ENCODE data around the gene CUX1.
"Not testable (repeated sequence)": the region's sequence is repeated elsewhere in the genome, so short reads cannot be mapped to it uniquely, and the experiment has no call there.

CUX1 gene

DNA sequence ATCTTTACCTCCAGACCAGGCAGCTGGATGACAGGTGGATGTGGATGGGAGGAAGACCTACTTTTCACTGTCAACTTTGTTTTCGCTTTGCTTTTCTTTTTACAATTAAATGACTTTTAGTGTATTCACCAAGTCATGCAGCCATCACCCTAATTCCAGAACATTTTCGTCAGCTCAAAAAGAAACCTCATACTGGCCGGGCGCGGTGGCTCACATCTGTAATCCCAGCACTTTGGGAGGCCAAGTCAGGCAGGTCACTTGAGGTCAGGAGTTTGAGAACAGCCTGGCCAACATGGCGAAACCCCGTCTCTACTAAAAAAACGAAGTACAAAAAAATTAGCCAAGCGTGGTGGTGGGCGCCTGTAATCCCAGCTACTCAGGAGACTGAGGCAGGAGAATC lies 234.3 kb downstream of the CUX1 start:
- not testable (repeated sequence) for H3K27ac Mint-ChIP-seq; H3K4me1 Mint-ChIP-seq (ENCODE audit: low read depth); H3K4me3 Mint-ChIP-seq; H3K27me3 Mint-ChIP-seq
- H3K9me3 Mint-ChIP-seq (ENCODE audit: low read depth) = peaks cover 14% of the 10 kb centered on the region
- H3K36me3 Mint-ChIP-seq = peaks cover 28% of the 10 kb centered on the region

DNA sequence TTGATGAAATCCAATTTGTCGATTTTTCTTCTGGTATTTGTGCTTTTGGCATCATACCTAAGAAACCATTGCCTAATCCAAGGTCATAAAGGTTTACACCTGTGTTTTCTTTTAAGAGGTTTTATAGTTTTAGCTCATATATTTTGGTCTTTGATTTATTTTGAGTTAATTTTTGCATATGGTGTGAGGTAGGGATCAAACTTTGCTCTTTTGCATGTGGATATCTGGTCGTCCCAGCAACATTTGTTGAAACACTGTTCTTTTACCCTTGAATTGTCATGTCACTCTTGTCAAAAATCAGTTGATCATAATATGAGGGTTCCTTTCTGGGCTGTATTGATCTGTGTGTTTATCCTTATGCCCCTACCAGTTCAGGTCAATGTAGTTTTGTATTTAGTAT lies 236.7 kb downstream of the CUX1 start:
- Mint-ChIP-seq H3K9me3 (ENCODE audit: low read depth) (peaks cover 14% of the 10 kb centered on the region), H3K36me3 (peaks cover 21% of the 10 kb centered on the region), H3K4me1 (ENCODE audit: low read depth) (peaks cover 4% of the 10 kb centered on the region), H3K4me3 (no peak overlapping the region), H3K27ac (no peak overlapping the region), H3K27me3 (no peaks in the 10 kb centered on the region)

- peaks cover 17% of the 10 kb centered on the region for H3K36me3 Mint-ChIP-seq
- H3K27me3 Mint-ChIP-seq = no peaks in the 10 kb centered on the region
Measured at GRCh38 chr7:102055181-102055976, 238.0 kb downstream of the CUX1 start.

GRCh38 chr7:102059524-102059923 lies 242.1 kb downstream of the CUX1 start:
- H3K27me3 Mint-ChIP-seq = no peaks in the 10 kb centered on the region
- peaks cover 8% of the 10 kb centered on the region for H3K9me3 Mint-ChIP-seq (ENCODE audit: low read depth)
- no peak overlapping the region for H3K27ac Mint-ChIP-seq
- no peak overlapping the region for H3K4me3 Mint-ChIP-seq
- H3K4me1 Mint-ChIP-seq (ENCODE audit: low read depth) = peaks cover 6% of the 10 kb centered on the region
- H3K36me3 Mint-ChIP-seq = peaks cover 9% of the 10 kb centered on the region

More at GRCh38 chr7:102055181-102055976, 238.0 kb downstream of the CUX1 start:
- Mint-ChIP-seq H3K9me3 (ENCODE audit: low read depth) (peaks cover 14% of the 10 kb centered on the region), H3K4me1 (ENCODE audit: low read depth) (peaks cover 4% of the 10 kb centered on the region), H3K27ac (no peak overlapping the region), H3K4me3 (no peak overlapping the region)

DNA sequence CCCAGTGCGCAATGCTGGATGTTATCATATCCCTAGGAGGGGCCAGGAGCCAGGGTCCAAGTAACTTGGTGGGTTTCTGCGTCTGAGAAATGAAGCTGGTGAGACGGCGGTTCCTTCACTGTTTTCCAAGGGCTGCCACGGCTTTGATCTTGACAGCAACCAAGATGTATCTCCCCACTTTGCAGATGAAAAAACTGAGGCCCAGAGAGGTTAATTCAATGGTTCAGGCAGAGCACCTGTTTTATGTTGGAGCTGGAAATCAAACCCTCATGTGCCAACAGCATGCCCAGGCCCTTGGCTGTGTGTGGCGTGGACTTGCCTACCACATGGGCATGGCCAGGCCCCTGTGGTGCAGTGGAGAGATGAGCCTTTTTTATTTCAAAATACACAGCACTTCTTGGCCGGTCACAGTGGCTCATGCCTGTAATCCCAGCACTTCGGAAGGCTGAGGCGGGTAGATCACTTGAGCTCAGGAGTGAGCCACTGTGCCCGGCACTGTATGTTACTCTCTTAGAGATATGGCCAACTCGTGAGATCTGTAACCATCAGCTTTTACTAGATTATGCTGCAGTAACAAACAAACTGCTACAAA lies 244.0 kb downstream of the CUX1 start:
- no peaks in the 10 kb centered on the region for H3K9me3 Mint-ChIP-seq (ENCODE audit: low read depth)
- H3K36me3 Mint-ChIP-seq = no peaks in the 10 kb centered on the region
- H3K27me3 Mint-ChIP-seq = no peaks in the 10 kb centered on the region
- no peak overlapping the region for H3K4me3 Mint-ChIP-seq
- H3K4me1 Mint-ChIP-seq (ENCODE audit: low read depth) = peaks cover 2% of the 10 kb centered on the region
- H3K27ac Mint-ChIP-seq = no peak overlapping the region

DNA sequence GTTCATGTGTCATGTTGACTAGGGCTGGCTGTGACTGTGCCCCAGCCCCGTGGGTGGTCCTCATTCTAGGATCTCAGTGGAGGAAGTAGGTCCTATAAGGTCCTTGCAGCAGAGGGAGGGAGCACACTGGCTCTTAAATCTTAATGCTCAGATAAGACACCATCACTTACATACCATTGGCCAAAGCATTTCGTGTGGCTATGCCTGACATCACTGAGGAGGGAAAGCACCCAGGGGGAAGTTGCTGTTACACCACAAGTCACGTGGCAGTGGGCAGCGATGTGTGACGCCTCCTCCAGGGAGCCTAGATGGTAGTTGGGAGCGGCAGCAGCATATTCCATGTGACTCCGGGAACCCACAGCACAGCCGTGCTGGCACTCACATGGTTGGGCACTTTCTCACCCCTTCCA lies 244.6 kb downstream of the CUX1 start:
- Mint-ChIP-seq H3K27ac (no peak overlapping the region), H3K27me3 (no peaks in the 10 kb centered on the region), H3K4me3 (no peak overlapping the region), H3K9me3 (ENCODE audit: low read depth) (no peaks in the 10 kb centered on the region), H3K4me1 (ENCODE audit: low read depth) (peaks cover 2% of the 10 kb centered on the region), H3K36me3 (no peaks in the 10 kb centered on the region)

- no peaks in the 10 kb centered on the region for H3K27me3 Mint-ChIP-seq
- H3K4me1 Mint-ChIP-seq (ENCODE audit: low read depth) = peaks cover 2% of the 10 kb centered on the region
- H3K27ac Mint-ChIP-seq = no peak overlapping the region
- H3K9me3 Mint-ChIP-seq (ENCODE audit: low read depth) = no peaks in the 10 kb centered on the region
- peaks cover 4% of the 10 kb centered on the region for H3K36me3 Mint-ChIP-seq
- no peak overlapping the region for H3K4me3 Mint-ChIP-seq
Measured at GRCh38 chr7:102063690-102064180, 246.3 kb downstream of the CUX1 start.

DNA sequence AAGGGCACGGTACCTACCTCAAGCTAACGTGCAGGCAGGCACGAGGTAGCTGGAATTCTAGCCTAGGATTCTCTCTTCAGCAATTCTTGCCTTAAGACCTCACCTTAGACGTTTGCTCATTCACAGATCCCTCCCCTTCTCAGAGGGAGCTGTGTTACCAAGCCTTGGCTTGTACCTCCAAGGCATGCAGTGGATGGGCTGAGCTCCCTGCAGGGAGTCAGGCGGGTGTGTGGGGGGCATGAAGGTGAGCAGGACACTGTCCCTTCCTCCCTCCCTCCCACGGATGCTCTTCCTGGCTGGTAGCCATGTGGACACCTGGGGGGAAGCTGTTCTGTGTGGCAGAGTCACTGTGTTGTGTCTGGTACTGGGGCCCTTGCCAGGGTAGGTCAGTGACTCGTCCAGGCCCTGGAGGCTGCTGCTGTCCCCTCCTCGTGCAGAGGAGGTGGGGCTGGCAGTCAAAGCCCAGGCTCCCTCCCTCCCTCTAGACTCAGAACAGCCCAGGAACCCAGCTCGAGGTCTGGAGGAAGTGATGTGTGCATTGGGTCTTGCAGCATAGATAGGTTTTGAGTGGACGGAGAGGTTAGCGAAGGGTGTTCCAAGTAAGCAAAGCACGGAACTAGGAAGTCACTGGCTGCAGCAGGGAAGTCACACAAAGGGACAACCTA lies 247.1 kb downstream of the CUX1 start:
- Mint-ChIP-seq H3K36me3 (peaks cover 8% of the 10 kb centered on the region), H3K4me3 (no peak overlapping the region), H3K27me3 (no peaks in the 10 kb centered on the region), H3K27ac (no peak overlapping the region), H3K9me3 (ENCODE audit: low read depth) (no peaks in the 10 kb centered on the region), H3K4me1 (ENCODE audit: low read depth) (peaks cover 2% of the 10 kb centered on the region)

DNA sequence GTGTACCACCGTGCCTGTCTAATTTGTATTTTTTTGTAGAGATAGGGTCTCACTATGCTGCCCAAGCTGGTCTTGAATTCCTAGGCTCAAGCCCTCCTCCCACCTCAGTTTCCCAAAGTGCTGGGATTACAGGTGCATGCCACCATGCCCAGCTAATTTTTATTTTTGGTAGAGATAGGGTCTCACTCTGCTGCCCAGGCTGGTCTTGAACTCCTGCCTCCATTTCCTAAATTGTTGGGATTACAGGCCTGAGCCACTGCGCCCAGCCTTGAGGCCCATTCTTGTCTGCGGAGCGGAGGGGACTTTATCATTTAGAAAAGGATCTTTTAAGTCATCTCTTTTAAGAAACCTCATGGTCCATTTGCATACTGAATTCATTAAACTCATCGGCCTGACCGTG lies 247.8 kb downstream of the CUX1 start:
- no peaks in the 10 kb centered on the region for H3K9me3 Mint-ChIP-seq (ENCODE audit: low read depth)
- H3K36me3 Mint-ChIP-seq = peaks cover 11% of the 10 kb centered on the region
- H3K4me1 Mint-ChIP-seq (ENCODE audit: low read depth) = peaks cover 2% of the 10 kb centered on the region
- H3K4me3 Mint-ChIP-seq = no peak overlapping the region
- H3K27ac Mint-ChIP-seq = no peak overlapping the region
- H3K27me3 Mint-ChIP-seq = no peaks in the 10 kb centered on the region

DNA sequence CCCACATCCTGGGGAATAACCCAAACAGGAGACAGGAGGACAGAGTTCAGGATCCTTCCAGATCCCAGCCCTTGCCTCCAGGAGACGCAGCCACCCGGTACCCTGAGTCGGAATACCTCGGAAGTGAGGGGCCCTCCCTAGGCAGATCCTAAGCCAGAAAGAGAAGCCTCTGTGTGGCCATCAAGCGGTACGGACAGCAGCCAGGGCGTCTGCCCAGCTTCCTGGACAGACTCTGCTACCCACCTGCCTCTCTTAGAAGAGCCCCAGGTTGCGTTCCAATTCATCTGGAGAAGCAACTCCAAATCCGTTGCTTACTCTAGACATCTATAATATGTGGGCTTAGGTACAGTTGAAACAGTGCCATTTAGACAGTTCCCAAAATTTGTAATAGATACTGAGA lies 249.1 kb downstream of the CUX1 start:
- Mint-ChIP-seq H3K9me3 (ENCODE audit: low read depth) (no peaks in the 10 kb centered on the region), H3K36me3 (peaks cover 20% of the 10 kb centered on the region), H3K4me1 (ENCODE audit: low read depth) (peaks cover 2% of the 10 kb centered on the region), H3K4me3 (no peak overlapping the region), H3K27ac (no peak overlapping the region), H3K27me3 (no peaks in the 10 kb centered on the region)

GRCh38 chr7:102068846-102069245 lies 251.4 kb downstream of the CUX1 start:
- Mint-ChIP-seq H3K36me3 (peaks cover 29% of the 10 kb centered on the region), H3K4me1 (ENCODE audit: low read depth) (no peaks in the 10 kb centered on the region), H3K27me3 (no peaks in the 10 kb centered on the region), H3K4me3 (no peak overlapping the region), H3K27ac (no peak overlapping the region), H3K9me3 (ENCODE audit: low read depth) (no peaks in the 10 kb centered on the region)

DNA sequence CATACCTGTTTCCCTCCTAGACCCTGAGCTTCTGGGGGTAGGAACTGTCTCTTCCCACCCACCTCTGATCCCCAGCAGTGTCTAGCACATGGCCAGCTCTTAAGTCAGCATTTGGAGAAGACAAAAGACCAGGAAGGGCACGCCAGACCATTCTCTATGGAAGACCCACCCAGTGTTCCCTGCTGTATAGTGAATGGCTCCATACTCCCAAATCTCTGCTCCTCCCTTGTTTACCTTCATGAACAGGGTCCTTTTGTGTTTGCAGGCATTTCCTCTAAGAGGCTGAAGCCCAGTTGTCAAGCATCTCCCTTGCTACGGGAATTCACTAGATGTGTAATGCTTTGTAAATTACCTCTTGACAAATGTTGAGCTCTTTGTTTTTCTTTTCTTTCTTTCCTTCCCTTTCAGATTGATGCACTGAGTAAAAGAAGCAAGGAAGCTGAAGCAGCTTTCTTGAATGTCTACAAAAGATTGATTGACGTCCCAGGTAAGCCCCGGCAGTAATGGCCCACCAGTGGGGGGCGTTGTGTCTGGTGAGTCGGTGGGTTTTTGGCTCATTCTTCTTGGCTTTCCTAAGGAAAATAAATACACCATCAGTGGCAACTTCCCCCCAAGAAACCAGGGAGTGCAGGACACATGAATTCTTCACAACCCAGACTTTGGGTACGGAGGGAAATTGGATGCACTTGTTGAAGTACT lies 252.7 kb downstream of the CUX1 start:
- Mint-ChIP-seq H3K27ac (no peak overlapping the region), H3K4me1 (ENCODE audit: low read depth) (no peaks in the 10 kb centered on the region), H3K27me3 (no peaks in the 10 kb centered on the region), H3K4me3 (no peak overlapping the region), H3K9me3 (ENCODE audit: low read depth) (no peaks in the 10 kb centered on the region), H3K36me3 (peaks cover 29% of the 10 kb centered on the region)

DNA sequence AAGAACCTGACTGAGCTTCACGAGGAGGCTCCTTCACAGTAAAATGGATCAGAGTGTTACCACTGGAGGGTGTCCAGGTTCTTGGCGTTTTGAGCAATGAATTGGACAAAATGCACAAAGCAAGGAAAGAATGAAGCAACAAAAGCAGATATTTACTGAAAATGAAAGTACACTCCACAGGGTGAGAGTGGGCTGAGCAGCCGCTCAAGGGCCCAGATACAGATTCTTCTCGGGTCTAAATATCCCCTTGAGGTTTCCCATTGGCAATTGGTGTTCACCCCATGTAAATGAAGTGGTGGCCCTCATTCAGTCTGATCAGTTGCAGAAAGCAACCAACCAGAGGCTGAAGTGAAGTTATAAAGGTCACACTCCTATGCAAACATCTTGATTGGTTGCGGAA lies 254.6 kb downstream of the CUX1 start:
- no peaks in the 10 kb centered on the region for H3K27me3 Mint-ChIP-seq
- H3K4me1 Mint-ChIP-seq (ENCODE audit: low read depth) = no peaks in the 10 kb centered on the region
- no peaks in the 10 kb centered on the region for H3K9me3 Mint-ChIP-seq (ENCODE audit: low read depth)
- H3K27ac Mint-ChIP-seq = no peak overlapping the region
- peaks cover 34% of the 10 kb centered on the region for H3K36me3 Mint-ChIP-seq
- H3K4me3 Mint-ChIP-seq = no peak overlapping the region

- H3K27ac Mint-ChIP-seq = no peak overlapping the region
- no peaks in the 10 kb centered on the region for H3K4me1 Mint-ChIP-seq (ENCODE audit: low read depth)
Measured at GRCh38 chr7:102072636-102073209, 255.3 kb downstream of the CUX1 start.

More at GRCh38 chr7:102072636-102073209, 255.3 kb downstream of the CUX1 start:
- Mint-ChIP-seq H3K4me3 (no peak overlapping the region), H3K9me3 (ENCODE audit: low read depth) (no peaks in the 10 kb centered on the region), H3K36me3 (peaks cover 34% of the 10 kb centered on the region), H3K27me3 (no peaks in the 10 kb centered on the region)

All from activated naive CD8-positive, alpha-beta T cell (primary cell).